Activated naive CD4-positive, alpha-beta T cell (primary cell): ENCODE measurements around the gene CILP2.
A peak's percentile ranks its signal among the peaks of the same experiment; 100 is the strongest.

ENCODE experiments used
- DNase-seq, 4 experiments: peaks; one replicate each; lab custom pipeline; 2025; lab: John Stamatoyannopoulos, UW

Gene CILP2

GRCh38 chr19:19544954-19545591 lies 7.0 kb downstream of the CILP2 start:
- DNase-seq = no peak

- DNase-seq = no peak
These were observed 7.6 kb downstream of the CILP2 start for GRCh38 chr19:19545707-19546106.

DNA sequence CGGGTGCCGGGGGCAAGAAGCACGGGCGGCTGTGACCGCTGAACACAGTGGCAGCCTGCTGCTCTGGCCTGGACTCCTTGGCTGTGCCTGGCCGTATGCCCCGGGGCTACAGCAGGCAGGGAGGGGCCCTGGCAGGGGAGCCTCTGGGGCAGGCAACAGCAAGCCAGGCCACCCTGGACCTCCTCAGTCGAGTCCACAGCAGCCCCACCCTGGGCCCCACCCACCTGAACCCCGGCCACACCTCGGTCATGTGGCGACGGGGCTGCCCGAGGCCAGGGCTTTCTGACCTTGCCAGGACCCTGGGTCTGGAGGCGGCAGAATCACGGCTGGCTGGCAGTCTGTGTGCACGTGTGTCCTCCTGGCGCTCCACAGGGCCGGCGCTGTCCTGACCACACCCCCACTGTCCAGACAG lies 8.7 kb downstream of the CILP2 start:
- no peak for DNase-seq

DNA sequence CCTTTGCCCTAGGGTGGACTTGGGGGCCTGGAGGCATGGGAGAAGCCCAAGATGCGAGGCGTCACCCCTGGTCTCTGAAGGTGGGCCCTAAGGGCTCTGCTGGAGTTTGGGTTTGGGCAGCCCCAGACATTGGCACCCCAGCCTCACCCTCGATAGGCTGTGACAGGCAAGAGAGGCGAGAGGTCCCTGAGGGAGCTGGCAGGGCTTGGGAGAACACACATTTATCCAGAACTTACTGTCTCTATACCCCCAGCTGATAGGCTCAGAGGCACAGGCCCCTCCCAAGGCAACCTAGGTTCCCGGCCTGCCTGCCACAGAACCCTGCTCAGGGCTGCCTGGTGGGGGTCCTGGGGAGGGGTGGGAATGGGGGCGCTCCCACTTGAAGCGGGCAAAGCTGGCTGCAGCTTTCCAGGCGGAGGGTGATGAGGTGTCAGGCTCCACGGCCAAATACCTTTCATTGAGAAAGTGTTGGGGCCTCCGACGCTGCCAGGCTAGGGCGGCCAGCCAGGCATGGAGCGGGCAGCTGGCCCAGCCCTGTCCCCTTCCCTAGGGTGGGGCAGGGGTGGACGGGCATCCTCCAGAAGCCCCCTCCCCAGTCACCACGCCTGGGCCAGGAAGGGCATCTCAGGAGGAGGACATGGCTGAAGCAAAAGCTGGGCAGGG lies 9.7 kb downstream of the CILP2 start:
- DNase-seq = no peak

DNA sequence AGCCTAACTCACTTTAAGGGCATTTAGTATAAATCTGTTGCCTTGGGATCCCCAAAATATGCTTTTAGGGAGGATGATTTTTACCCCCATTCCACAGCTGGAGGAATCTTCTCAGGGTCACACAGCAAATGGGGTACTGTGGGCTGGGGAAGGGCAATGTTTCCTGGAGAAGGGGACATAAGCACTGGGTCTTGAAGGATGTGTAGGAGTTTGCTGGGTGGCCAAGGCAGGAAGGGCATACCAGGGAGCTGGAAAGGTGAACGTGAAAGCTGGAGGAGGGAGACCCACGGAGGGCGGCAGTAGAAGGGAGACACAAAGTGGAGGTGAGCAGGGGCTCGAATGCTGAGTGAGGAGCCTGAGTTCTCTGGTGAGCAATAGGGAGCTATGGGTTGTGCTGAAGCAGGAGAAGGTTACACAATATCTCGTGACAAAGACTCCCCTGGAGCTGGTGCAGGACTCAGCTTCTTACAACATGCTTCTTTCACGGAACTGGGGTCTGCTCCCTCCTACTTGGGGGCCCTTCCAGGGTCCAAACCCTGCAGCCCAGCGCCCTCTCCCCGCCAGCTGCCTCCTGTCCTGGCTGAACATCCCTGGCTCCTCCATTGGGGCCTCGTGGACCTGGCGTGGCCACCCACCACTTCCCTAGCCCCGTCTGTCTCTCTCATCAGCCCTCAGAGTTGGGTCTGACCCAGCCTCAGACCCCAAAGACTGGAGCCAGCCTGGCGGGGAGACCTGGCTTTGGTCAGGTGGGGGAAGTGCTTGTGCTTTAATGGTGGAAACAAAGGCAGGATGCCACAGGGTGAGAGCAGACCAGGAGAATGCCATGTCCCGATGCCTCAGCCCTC lies 11.1 kb downstream of the CILP2 start:
- DNase-seq = no peak

- no peak for DNase-seq
These were observed 11.9 kb downstream of the CILP2 start for GRCh38 chr19:19549804-19550464.

DNA sequence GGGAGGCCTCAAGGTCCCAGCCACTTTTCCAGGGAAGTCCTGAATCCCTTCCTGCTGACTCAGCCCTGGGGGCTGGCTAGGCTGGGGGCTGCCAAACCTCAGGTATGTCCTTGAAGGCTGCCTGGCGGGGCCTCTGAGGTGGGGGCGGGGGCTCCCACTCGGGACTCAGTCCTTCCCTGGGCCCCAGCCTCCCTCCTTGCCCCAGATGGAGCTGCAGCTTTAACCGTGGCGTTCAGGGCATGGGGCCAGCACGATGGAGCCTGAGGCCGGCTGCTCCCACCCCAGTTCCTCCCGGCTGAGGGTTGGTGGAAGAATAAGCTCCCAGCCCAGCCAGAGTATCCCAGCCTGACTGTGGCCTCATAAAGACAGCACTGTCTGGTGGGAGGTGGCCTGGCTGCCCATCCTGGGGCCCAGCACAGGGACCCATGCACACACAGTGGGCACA lies 12.4 kb downstream of the CILP2 start:
- DNase-seq = no peak

- no peak for DNase-seq
These were observed 13.1 kb downstream of the CILP2 start for GRCh38 chr19:19550972-19551852.

GRCh38 chr19:19551853-19552192 lies 13.8 kb downstream of the CILP2 start:
- DNase-seq = no peak

DNA sequence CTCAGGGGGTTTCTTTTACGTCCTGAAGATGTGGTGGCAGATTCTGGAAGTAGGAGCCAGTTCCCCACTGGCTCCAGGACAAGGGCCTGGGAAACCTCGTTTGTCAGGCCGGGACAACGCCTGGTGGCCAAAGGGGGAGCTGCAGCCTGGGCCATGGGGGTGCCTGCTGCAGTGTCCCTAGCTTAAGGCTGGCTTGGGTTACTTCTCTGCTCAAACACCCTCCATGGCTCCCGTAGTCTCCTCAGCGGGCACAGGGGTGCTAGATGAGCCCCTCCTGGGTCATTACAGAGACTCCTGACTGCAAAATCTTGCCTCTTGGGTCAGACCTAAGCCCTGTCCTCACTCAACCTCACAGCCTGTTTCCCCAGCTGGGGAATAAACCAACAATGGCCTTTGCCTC lies 14.7 kb downstream of the CILP2 start:
- peak in 1 of 4 experiments; percentile 11 for DNase-seq

- no peak for DNase-seq
These were observed 15.6 kb downstream of the CILP2 start for GRCh38 chr19:19553670-19554069.

DNA sequence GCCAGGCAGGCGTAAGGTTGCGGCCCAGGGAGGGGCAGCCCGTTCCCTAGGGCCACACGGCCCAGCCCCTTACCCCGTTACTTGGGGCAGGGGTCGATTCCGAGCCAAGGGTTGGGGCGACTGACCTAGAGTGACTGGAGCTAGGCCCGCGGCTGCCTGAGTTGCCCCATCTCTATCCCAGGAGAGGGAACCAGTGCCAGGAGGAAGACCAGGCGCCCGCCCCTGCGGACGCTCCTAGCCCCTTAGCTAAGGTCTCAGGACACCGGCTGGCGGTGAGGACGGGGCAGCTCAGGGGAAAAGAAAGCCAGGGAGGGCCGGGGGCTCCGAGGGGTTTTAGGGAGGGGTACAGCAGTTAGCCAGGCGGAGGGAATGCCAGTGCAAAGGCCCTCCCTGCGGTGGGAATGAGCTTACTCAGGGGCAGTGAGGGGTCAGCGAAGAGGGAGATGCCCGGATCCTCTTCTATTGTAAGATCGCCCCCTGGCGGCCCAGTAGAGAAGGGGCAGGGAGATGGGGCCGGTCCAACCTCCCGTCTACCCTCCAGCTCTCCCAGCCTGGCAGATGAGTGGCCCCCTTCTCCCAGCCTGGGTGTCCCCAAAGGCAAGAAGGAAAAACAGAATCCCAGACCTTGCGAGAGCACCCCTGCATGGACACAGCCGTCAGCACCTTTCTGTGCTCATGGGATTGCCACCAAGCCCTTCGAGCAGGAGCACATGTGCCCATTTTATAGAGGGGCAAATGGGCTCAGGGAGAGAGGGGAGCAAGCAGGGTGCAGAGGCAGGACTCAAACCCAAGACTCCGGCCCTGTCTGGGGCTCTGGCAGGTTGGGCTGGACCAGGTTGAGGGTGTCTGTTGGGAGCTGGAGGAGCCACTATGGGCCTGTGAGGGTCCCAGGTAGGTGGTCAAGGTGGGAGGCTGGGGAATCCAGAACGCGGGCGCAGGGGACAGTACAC lies 16.3 kb downstream of the CILP2 start:
- DNase-seq = peak; percentile 21 to 40 (median 34)

GRCh38 chr19:19558055-19558454 lies 20.0 kb downstream of the CILP2 start:
- no peak for DNase-seq

GRCh38 chr19:19558636-19559035 lies 20.6 kb downstream of the CILP2 start:
- DNase-seq = no peak

- no peak for DNase-seq
These were observed 21.9 kb downstream of the CILP2 start for GRCh38 chr19:19559931-19560330.

- no peak for DNase-seq
These were observed 24.0 kb downstream of the CILP2 start for GRCh38 chr19:19561946-19562664.

DNA sequence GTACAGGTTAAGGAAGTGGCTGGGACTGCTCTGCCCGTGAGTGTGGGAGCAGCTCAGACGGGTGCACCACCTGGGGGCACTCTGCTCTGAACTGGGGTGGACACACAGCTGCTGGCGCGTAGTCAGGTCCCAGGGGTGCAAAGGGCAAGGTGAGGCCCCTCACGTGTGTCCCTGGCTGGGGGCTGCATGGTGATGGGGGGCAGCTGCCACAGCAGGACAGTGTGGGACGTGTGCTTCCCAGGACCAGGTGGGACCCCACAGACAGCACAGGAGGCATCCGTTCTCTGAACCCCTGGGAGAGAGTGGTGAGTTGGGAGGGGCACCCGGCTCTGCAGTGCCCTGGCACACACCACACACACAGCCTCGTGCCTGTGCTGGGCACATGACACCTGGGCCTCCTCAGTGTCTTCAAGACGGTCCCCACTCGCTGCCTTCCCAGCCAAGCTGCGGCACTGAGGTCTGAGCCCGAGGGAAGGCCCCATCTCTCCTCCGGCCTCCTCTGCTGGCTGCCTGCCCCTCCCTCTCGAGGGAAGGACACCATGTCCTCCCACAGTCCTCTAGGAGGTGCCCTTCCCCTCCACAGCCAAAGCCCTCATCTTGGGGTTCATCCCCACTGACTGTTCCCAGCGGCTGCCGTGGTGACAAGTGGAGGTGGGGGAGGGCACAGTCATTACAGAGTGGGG lies 24.7 kb downstream of the CILP2 start:
- peak in 1 of 4 experiments; percentile 38 for DNase-seq

DNA sequence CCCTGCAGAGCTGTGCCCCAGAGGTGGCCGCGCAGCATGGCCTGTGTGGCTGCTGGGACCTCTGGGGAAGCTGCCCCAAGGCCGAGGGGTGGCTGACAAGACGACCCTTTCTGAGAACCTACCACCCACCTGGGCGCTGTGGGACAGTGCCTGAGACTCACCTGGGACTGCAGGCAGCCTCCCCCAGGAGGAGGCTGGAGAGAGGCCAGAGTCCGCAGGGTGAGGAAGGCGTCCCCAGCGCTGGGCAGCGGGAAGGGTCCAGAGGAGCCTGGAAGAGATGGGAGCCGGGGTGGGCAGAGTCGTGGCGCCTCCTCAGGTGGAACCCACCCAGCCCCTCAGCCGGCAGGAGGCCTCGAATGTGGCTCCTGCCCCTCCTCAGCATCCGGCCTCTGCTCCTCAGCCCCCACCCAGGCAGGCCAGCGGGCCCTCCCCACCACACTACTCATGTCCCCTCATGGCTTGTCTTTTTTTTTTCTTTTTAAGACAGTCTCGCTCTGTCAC lies 25.3 kb downstream of the CILP2 start:
- DNase-seq = no peak

DNA sequence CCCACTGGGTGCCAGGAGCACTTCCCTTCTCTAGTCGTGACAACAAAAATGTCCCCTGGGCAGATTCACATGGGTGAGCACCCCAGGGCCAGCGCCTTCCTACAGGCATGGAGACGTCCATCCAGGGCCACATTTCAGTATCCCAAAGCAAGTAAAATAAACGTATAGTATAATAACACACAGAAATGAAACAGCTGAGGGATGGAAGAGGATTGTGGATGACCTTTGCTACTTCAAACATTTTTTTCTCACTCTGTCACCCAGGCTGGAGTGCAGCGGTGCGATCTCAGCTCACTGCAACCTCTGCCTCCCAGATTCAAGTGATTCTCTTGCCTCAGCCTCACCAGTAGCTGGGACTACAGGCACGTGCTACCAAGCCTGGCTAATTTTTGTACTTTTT lies 28.2 kb downstream of the CILP2 start:
- no peak for DNase-seq
